Spleen (tissue), 7 donors: Measurements from ENCODE around the gene FCRL4.

Experiments used
- CTCF ChIP-seq, 11 experiments: fragments of 200-600 bp in 7 of 11; fragments of 450-650 bp in 4 of 11; sonication (generic) in 4 of 11; IDR thresholded peaks in 8 of 11; conservative IDR thresholded peaks in 3 of 11; 1 replicate in 7 of 11; 2 replicates in 4 of 11; pipeline versions ENCODE4 v1.4.0 to v1.8.0; 2016 to 2021; ENCODE audit warnings: antibody characterized with exemption in 11 of 11, inconsistent platforms in 4 of 11, mild to moderate bottlenecking in 1 of 11
- POLR2AphosphoS5 ChIP-seq, 3 donors: sonication (generic); formaldehyde crosslinking; IDR thresholded peaks; one replicate each; pipeline ENCODE4 v1.5.1; 2017; ENCODE audit warnings: antibody characterized with exemption in 3 of 3
- donor health status: DM: no; HTN: no; CAD: no; lungs with moderate emphysema.
- donor health status: DM: no; HTN: no; CAD: no.
- donor health status: DM: no; HTN: no; CAD: no.

- TF ChIP-seq CTCF (IDR thresholded peaks at IDR 0.05 in 8 of 11, conservative IDR thresholded peaks at IDR 0.05 in 3 of 11) (no peak), POLR2AphosphoS5 (IDR thresholded peaks at IDR 0.05) (no peak)
Observed at GRCh38 chr1:157646144-157646543, 48.3 kb upstream of the FCRL4 start.
